Suppressor macrophage (primary cell): ENCODE data around the gene PTPN4.

Experiments used
- DNase-seq, 4 experiments: peaks; one replicate each; pipeline ENCODE4 v3.0.0-alpha.2; 2020 to 2022

Gene PTPN4

DNA sequence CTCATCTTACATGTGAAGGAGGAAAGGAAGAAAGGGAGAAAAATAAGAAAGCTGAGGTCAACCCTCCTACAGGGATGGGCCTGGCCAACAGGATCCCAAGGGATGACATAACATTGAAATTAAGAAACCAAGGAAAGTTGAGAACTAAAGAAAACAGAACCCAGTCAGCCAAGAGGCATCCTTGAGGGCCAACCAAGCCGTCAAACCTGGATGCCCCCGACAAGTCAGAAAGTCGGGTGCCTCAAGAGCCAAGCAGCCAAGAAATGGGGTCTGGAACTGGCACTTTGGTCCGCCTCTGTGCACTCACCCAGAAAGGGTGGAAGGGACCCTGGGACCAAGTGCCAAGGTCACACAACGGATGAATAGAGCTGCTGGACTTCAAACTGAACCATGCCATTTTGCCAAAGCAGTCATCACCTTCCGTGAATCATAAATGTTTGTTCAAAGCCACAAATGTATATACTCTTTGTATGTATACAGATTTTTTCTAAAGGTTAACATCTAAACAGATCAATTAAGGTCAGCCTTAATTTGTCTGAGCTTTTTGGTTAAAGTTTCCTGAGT is 27.0 kb upstream of the PTPN4 start:
- DNase-seq: no peak

GRCh38 chr2:119734047-119734446 is 25.7 kb upstream of the PTPN4 start:
- DNase-seq: no peak

GRCh38 chr2:119735565-119735964 is 24.2 kb upstream of the PTPN4 start:
- DNase-seq: no peak

GRCh38 chr2:119736021-119736420 is 23.7 kb upstream of the PTPN4 start:
- no peak for DNase-seq

DNA sequence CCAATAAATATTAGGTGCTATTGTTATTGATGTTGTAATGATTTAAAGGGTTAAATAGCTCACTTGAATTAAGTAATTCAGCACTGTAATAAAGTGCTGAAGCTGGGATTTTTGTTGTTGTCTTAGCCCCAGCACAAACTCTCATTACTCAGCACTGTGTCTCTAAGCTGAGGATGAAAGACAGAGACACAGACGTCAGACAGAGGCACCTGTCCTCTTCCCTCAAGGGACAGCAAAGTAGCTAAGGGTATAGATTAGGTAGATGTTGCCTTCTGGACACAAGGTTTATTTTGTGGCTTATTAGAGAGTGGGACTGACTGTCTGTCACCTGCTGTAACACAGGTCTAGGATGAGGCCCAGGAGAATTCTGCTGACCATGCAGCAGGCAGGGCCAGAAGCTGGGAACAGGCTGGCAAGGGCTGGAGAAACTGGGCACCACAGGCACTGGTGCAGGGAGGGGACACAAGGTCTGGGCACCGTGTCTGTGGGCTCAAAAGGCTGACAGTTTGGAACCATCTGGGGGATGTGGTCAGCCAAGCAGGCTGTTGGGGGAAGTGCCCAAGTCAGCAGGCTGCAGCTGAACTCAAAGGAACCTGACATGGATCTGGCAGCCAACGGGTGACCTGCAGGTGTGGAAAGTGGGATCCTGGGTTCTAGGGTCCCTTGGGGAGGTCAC is 20.0 kb upstream of the PTPN4 start:
- DNase-seq: peak in 1 of 4 experiments; percentile 32

- DNase-seq: no peak
Observed at GRCh38 chr2:119741001-119741400, 18.7 kb upstream of the PTPN4 start.

GRCh38 chr2:119741868-119742267 is 17.9 kb upstream of the PTPN4 start:
- DNase-seq: no peak

DNA sequence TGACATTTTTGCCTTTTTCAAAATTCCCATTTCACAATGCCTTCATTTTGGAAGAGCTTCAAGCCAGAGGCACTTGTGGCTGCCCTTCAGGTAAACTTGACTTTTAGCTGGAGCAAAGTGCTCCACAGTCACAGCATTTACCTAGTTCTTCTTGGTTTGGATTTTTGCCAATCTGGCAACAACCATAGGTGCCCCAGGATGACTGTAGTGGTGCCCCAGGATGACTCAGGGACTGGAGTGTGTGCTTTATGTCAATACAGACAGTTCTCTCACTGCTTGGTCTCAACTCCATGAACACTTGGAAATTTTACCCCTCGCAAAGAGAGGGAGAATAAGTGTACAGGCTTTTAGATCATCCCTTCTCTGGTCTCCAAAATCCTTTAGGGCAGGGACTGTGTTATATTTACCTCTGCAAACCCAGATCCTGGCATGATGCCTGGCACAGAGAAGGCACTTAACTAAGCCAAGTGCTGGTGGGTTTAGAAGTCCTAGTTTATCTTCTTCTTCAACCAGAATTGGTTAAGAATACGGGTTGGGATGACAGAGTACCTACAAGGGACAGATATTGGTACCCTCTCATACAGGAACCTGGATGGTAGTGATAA is 15.3 kb upstream of the PTPN4 start:
- no peak for DNase-seq

GRCh38 chr2:119745566-119745965 is 14.2 kb upstream of the PTPN4 start:
- no peak for DNase-seq

DNA sequence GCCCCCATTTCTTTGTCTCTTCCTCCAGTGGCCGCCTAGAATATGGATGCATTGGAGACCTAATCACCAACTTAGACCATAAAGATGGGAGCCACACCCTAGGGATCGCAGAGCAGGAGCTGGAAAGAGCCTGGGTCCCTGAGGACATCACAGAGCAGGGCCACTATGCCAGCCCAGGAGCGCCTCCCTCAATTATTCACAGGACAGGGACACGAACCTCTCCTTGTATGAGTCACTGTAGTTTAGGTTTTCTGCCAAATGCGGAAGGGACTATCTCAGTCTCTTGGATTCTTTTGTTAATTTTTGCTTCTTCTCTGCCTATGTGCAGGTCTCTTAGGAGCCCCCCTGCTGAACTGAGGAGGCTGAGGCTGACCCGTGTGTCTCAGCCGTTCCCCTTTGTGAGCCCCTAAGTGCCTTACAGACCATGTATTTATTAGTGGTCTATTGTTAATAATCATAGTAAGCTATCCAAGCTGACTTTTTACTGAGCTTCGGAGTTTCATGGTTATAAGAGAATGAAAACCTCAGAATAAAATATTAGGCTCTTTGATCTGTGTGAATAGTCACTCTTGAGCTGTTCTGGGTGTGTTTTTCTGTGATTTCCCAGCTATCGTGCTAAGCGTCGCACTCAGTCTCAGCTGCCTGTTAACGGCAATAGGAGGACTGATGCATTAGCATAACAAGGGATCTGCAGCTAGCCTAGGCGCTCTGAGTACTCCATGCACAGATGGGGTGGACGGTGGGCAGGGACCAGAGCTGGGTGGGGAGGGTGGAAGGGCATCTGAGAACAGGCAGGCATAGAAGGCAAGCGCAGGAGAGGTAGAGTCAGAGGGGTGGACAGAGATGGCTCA is 12.7 kb upstream of the PTPN4 start:
- no peak for DNase-seq

DNA sequence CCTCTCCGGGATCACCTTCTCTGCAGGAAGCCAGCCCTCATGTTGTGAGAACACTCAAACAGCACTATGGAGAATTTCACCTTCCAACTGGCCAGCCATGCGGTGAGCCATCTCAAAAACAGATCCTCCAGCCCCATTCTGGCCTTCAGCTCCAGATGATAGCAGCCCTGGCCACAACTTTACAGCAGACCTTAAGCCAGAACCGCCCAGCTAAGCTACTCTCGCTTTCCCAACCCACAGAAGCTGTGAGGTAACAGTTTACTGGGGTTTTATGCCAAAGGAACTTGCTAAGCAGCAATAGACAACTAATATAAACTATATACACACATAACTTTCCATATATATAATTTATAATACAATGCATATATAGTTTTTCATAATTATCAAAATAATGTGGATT is 11.6 kb upstream of the PTPN4 start:
- DNase-seq: no peak

DNA sequence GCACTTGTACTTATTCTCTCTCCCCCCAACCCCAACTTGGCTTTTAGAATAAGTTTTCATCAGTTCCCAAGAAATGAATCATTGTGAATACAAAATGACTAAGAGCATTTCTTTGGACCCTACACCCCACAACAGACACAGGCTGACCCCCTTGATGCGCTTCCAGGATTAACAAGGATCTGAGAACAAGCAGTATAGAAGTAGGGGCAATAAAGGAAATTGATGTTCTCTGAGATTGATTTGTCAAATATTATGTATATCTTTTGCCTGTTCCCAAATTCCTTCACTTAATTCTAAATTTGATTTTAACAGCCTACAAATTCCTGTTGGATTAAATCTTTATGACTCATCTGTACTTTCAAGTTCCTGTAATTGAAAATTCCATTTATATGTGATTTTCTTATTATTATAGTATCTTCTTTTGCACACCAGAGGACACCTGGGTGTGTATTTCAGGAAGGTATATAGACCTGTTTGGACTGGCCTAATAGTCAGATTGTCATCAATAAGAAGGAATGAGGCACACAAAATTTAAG is 10.2 kb upstream of the PTPN4 start:
- DNase-seq: no peak

- no peak for DNase-seq
Observed at GRCh38 chr2:119751706-119752105, 8.0 kb upstream of the PTPN4 start.

DNA sequence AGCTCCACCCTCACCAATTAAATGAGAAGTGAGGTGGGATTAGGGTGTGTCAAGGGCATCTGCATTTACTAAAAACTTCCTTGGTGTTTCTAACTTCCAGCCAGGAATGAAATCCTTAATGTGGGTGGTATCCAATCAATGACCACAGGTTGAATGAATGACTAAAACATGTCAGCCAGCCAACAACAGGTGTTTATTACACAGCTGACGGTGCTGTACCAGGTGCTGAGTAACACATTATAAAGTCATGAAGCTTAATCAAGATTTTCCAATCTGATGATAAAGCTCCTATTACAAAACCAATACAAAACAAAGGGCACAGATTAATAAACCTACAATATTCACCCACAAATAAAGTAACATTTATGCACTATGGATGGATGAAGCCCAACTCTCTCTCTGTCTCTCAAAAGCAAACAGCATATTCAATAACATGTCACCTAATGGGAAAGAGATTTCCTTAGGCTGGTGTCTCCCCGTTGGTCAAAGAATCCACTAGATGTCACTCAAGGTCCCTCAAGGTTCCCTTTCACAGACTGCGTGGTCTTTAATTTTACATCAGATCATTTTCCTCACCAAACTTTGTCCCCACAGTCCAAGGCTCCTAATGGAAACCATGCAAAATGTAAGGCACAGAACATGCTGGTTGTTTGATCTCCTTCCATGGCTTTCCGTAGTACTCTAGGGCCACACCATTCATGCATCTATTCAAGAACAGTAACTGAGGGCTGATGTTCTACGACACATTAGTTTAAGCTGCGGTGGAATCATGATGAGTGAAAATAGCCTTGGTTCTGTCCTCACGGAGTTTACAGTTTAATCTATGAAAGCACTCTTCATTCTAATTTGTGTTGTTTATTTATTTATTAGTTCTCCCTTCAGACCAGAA is 6.4 kb upstream of the PTPN4 start:
- peak; percentile 48 to 74 (median 57) for DNase-seq

DNA sequence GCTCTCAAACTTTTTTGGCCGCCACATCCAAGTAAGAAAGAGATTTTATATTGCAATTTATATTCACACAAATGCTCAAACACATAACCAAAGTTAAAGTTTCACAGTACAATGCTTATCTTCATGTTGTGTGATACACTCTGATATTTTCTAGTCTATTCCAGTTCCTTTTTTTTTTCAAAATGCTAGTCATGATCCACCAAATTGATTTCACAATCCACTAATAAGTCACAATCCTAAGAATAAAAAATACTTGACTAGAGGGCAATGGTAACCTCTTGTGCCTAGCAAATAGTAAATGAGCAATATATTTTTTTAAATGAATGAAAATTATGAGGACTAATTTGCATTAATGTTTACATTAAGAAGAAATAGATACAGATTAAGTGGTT is 5.8 kb upstream of the PTPN4 start:
- DNase-seq: peak in 2 of 4 experiments; percentile 74 to 76

DNA sequence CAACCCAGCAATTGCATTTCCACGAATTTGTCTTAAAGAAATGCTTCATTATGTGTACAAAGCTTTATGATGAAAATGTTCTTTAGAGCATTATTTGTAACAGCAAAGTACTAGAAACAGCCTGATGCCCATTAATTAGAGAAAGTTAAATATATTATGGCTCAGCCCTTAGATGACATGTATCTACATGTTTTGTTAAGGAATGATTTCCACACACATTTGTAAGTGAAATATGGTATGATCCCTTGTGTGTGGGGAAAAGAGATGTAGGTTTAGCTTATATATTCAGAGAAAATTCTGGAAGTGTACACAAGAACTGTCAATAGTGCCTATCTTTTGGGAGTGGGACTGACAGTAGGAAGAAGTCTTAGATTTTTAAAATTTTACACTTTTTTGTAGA is 3.8 kb upstream of the PTPN4 start:
- DNase-seq: no peak

DNA sequence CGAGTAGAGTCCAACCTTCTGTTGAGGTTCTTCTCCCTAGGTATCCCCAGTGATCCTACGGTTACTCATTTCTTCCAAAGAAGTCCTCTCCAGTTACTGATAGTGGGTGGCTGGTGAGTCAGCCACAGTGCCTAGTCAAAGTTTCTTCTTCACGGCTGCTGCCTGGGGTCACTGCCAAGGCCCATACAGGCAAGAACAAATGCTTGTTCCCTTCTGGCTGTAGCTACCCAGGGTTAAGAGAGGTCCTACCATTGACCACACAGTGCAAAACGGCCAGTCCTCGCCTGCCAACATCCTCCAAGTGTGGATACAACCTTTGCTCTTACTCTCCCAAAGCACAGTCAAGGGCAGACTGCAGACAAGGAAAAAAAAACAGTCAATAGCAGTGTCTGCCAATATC is 2.9 kb upstream of the PTPN4 start:
- peak; percentile 57 to 79 (median 71) for DNase-seq

DNA sequence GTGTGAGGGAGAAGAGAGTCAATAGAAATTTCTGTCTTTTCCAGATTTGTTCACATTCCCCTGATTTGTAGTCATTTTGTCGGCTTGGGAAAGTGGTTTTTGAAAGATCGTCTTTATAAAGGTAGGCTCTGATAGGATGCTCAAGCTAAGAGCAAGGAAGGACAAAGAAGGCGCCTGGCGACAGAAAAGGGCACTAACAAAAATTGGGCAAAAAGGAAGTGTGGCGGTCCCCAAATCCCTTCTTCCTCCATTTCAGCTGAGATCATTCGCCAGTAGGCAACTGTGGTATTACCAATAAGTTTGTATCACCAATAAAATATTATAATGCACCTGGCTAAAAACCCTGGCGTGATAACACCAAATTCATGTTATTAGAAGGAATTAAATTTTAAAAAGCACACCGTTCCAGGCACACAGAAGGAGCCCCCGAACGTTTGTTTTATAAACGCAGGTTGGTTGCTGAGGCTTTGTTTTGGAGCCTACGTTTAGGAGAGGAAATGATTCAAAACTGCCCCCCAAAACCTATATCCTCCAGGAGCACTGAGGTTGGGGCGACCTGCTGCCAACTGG is 756 bp upstream of the PTPN4 start:
- DNase-seq: peak in 1 of 4 experiments; percentile 10

GRCh38 chr2:119760237-119760955 is 674 bp downstream of the PTPN4 start:
- peak in 1 of 4 experiments; percentile 15 for DNase-seq

DNA sequence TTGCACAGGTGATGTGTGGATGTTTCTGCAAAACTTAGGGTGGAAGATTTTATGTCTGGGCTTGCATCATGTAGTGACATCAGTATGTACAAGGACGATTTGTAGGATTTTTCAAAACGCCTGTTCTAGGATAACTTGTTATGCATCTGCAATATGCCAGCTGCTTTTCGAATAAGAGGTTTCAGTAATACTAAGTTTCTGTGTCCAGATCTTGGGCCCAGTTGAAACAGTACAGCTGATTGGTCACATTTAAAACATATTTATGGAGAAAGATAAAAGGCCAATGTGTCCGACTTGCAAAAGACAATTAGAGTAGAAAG is 1.2 kb downstream of the PTPN4 start:
- DNase-seq: peak in 1 of 4 experiments; percentile 13

GRCh38 chr2:119764832-119765231 is 5.1 kb downstream of the PTPN4 start:
- no peak for DNase-seq
